ENCODE measurements around the gene ERFL. TPM values are rescaled to one million over a fixed set of nuclear protein-coding genes. Genes with fewer than 3 reads are reported as not detected.

ERFL gene
- total and polyA plus RNA-seq, 2 of the 4 experiments (the other 2 are of a cell fraction): not detected

DNA sequence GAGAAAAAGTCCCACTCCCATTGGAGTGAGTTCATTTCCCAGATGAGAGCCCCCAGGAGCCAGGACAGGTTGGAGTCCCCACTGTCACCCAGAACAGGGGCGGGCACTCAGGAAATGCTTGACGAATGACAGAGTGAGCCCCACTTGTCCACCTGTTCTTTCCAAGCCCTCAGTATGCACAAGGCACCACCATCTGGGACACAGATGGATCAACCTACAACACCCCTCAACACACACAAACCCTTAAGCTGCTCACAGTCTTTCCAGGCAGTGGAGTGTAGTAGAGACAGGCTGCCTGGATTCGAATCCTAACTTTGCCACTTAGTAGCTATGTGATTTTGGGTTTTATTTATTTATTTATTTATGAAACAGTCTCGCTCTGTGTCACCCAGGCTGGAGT is 37.3 kb downstream of the ERFL start:
- H3K18ac ChIP-seq (ENCODE audit: low read depth, low read length): no peak overlapping the region
- H3K4ac ChIP-seq (ENCODE audit: low read depth, low read length): no peak overlapping the region
- no peak overlapping the region for H4K91ac ChIP-seq (ENCODE audit: insufficient read depth, low read depth, low read length)
- in situ Hi-C loops (cut with MboI; ENCODE audit: low sequenced_read_pairs): no loop called here
- peaks cover 8% of the 10 kb centered on the region; the same call in 1 of the 2 replicates for H3K9me1 ChIP-seq (ENCODE audit: insufficient read depth, low read length)
- H3K4me2 ChIP-seq (ENCODE audit: low read depth, low read length): no peak overlapping the region
- intact Hi-C loops (cut with micrococcal nuclease): no loop called here
- no peak overlapping the region for H4K8ac ChIP-seq (ENCODE audit: low read depth in 2 of 2, low read length in 2 of 2)
- ChIA-PET CTCF (no interaction called here), POLR2A (ENCODE audit: unreplicated experiment) (no interaction called here)
- no peak overlapping the region for H2BK5ac ChIP-seq (ENCODE audit: low read depth, low read length, poor library complexity, severe bottlenecking)
- H3K4me3 ChIP-seq (ENCODE audit: insufficient read depth, low read depth, low read length): no peak overlapping the region
- H3K23ac ChIP-seq (ENCODE audit: low read depth, low read length): no peak overlapping the region
- H3K14ac ChIP-seq (replicated peaks; ENCODE audit: low read depth, low read length): no peak overlapping the region
- peaks cover 53% of the 10 kb centered on the region for H3K36me3 ChIP-seq (ENCODE audit: control insufficient read depth, insufficient read depth, low read length)
- DNase-seq (no peak), ATAC-seq (ENCODE audit: low read depth) (no peak)
- H2AK9ac ChIP-seq (replicated peaks; ENCODE audit: low read depth, low read length, poor library complexity): no peak overlapping the region
- no peak overlapping the region for H2BK20ac ChIP-seq (ENCODE audit: low read depth, low read length)
- dilution Hi-C loops (cut with HindIII; ENCODE audit: low sequenced_read_pairs, unreplicated experiment): no loop called here
- no TSS peak for BruUV-seq (replicated peaks)
- no peak overlapping the region for H3K9ac ChIP-seq (ENCODE audit: low read depth, low read length)
- H2AK5ac ChIP-seq (ENCODE audit: low read depth, low read length): no peak overlapping the region
- H2BK120ac ChIP-seq (ENCODE audit: low read depth, low read length): no peak overlapping the region
- WGBS, 2 experiments (ENCODE audit: extremely low coverage in 2 of 2, insufficient read length in 1 of 2): no CpG with 5 or more reads among the region's 4 CpGs
- TF ChIP-seq RAD21 (IDR thresholded peaks at IDR 0.05; ENCODE audit: low read length) (no peak), MXI1 (IDR thresholded peaks at IDR 0.05; ENCODE audit: borderline replicate concordance, low read depth, low read length) (no peak), MAZ (IDR thresholded peaks at IDR 0.05; ENCODE audit: borderline replicate concordance, low read depth, low read length) (no peak), FOS (IDR thresholded peaks at IDR 0.05; ENCODE audit: low read depth, low read length) (no peak), POLR2A (IDR thresholded peaks at IDR 0.05; ENCODE audit: low read depth, low read length) (no peak), MAFK (IDR thresholded peaks at IDR 0.05; ENCODE audit: low read depth, low read length) (no peak), RFX5 (IDR thresholded peaks at IDR 0.05; ENCODE audit: low read depth, low read length) (no peak), CHD1 (IDR thresholded peaks at IDR 0.05; ENCODE audit: low read depth, low read length) (no peak), CEBPB (IDR thresholded peaks at IDR 0.05; ENCODE audit: low read depth, low read length) (no peak), SMC3 (IDR thresholded peaks at IDR 0.05; ENCODE audit: low read depth, low read length) (no peak), BHLHE40 (IDR thresholded peaks at IDR 0.05; ENCODE audit: low read depth, low read length) (no peak), RCOR1 (IDR thresholded peaks at IDR 0.05; ENCODE audit: insufficient replicate concordance, low read length) (no peak), NFE2L2 (IDR thresholded peaks at IDR 0.05; ENCODE audit: low read depth, low read length) (no peak)
- TF ChIP-seq, protein P1, sequence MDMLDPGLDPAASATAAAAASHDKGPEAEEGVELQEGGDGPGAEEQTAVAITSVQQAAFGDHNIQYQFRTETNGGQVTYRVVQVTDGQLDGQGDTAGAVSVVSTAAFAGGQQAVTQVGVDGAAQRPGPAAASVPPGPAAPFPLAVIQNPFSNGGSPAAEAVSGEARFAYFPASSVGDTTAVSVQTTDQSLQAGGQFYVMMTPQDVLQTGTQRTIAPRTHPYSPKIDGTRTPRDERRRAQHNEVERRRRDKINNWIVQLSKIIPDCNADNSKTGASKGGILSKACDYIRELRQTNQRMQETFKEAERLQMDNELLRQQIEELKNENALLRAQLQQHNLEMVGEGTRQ (IDR thresholded peaks at IDR 0.05; ENCODE audit: low read depth, low read length): no peak
- TF ChIP-seq, protein P2, sequence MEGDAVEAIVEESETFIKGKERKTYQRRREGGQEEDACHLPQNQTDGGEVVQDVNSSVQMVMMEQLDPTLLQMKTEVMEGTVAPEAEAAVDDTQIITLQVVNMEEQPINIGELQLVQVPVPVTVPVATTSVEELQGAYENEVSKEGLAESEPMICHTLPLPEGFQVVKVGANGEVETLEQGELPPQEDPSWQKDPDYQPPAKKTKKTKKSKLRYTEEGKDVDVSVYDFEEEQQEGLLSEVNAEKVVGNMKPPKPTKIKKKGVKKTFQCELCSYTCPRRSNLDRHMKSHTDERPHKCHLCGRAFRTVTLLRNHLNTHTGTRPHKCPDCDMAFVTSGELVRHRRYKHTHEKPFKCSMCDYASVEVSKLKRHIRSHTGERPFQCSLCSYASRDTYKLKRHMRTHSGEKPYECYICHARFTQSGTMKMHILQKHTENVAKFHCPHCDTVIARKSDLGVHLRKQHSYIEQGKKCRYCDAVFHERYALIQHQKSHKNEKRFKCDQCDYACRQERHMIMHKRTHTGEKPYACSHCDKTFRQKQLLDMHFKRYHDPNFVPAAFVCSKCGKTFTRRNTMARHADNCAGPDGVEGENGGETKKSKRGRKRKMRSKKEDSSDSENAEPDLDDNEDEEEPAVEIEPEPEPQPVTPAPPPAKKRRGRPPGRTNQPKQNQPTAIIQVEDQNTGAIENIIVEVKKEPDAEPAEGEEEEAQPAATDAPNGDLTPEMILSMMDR (conservative IDR thresholded peaks at IDR 0.05; ENCODE audit: low read depth, low read length): no peak
- TF ChIP-seq, protein P3, sequence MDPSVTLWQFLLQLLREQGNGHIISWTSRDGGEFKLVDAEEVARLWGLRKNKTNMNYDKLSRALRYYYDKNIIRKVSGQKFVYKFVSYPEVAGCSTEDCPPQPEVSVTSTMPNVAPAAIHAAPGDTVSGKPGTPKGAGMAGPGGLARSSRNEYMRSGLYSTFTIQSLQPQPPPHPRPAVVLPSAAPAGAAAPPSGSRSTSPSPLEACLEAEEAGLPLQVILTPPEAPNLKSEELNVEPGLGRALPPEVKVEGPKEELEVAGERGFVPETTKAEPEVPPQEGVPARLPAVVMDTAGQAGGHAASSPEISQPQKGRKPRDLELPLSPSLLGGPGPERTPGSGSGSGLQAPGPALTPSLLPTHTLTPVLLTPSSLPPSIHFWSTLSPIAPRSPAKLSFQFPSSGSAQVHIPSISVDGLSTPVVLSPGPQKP (IDR thresholded peaks at IDR 0.05; ENCODE audit: borderline replicate concordance, low read depth, low read length): no peak
- peaks cover 30% of the 10 kb centered on the region for H4K20me1 ChIP-seq (ENCODE audit: insufficient read depth, low read length)
- peaks cover 5% of the 10 kb centered on the region; the same call in 1 of the 2 replicates for H3K4me1 ChIP-seq (ENCODE audit: control insufficient read depth, insufficient read depth, low read length)
- H3K79me1 ChIP-seq (ENCODE audit: low read depth in 1 of 2, low read length in 2 of 2): peaks cover 21 to 46% of the 10 kb centered on the region in 2 experiments
- H3K27ac ChIP-seq (ENCODE audit: insufficient read depth, low read length): no peak overlapping the region
- H3K27me3 ChIP-seq (ENCODE audit: control insufficient read depth, insufficient read depth, low read length): no peaks in the 10 kb centered on the region
- H3K9me3 ChIP-seq (ENCODE audit: control insufficient read depth, insufficient read depth, low read length): no peaks in the 10 kb centered on the region
- no peak overlapping the region for H2AFZ ChIP-seq (replicated peaks; ENCODE audit: low read length, poor library complexity)
- H4K5ac ChIP-seq (ENCODE audit: low read depth, low read length): no peak overlapping the region
- no peak overlapping the region for H2BK15ac ChIP-seq (ENCODE audit: low read depth, low read length)
- no peak overlapping the region for H3K56ac ChIP-seq (ENCODE audit: extremely low read depth, insufficient read depth, low read length)

Data from IMR-90 (cell line).